Endothelial cell (in vitro differentiated cells): Measurements from ENCODE around the gene HOXA7. TPM values are rescaled to one million over a fixed set of nuclear protein-coding genes. Genes with fewer than 3 reads are reported as not detected.

Experiments used
- DNase-seq: peaks from one replicate; pipeline ENCODE4 v3.0.0; 2021; ENCODE audit warnings: low spot score
- H3K27ac Mint-ChIP-seq: one replicate; pipeline ENCODE4 v1.8.0; 2021; ENCODE audit warnings: mixed read lengths, inconsistent platforms; ENCODE audit not compliant: unreplicated experiment
- H3K27me3 Mint-ChIP-seq: one replicate; pipeline ENCODE4 v1.8.0; 2021; ENCODE audit warnings: mild to moderate bottlenecking, moderate library complexity, mixed read lengths, inconsistent platforms; ENCODE audit not compliant: unreplicated experiment
- H3K36me3 Mint-ChIP-seq: one replicate; pipeline ENCODE4 v1.8.0; 2021; ENCODE audit warnings: mild to moderate bottlenecking, low read depth, mixed read lengths, inconsistent platforms; ENCODE audit not compliant: unreplicated experiment
- H3K4me1 Mint-ChIP-seq: one replicate; pipeline ENCODE4 v1.8.0; 2021; ENCODE audit warnings: mild to moderate bottlenecking, mixed read lengths, inconsistent platforms; ENCODE audit not compliant: unreplicated experiment
- H3K4me3 Mint-ChIP-seq: one replicate; pipeline ENCODE4 v1.8.0; 2021; ENCODE audit warnings: mild to moderate bottlenecking, mixed read lengths, inconsistent platforms; ENCODE audit not compliant: unreplicated experiment
- H3K9me3 Mint-ChIP-seq: one replicate; pipeline ENCODE4 v1.8.0; 2021; ENCODE audit warnings: mixed read lengths, inconsistent platforms; ENCODE audit not compliant: unreplicated experiment
- total RNA-seq: library from RNA; stranded (reverse); fragmentation: NEBNext Ultra II Directional; extraction: Animal tissue kit (Norgen Biotek cat#: 25700); gene quantifications from one replicate; pipeline ENCODE4 v1.2.1, GENCODE V29; 2021; ENCODE audit not compliant: unreplicated experiment
- TF ChIP-seq, protein P1 (sequence below): fragments of 200-600 bp; sonication (generic); IDR thresholded peaks from one replicate; pipeline ENCODE4 v1.5.0; 2021; ENCODE audit warnings: antibody characterized with exemption; ENCODE audit not compliant: unreplicated experiment

HOXA7 gene
- total RNA-seq, 1 donor from 2014 or later, result not detected

- Mint-ChIP-seq H3K36me3 (no peaks in the 10 kb centered on the region), H3K9me3 (no peaks in the 10 kb centered on the region), H3K27me3 (peaks cover 41% of the 10 kb centered on the region), H3K27ac (no peak overlapping the region), H3K4me1 (peaks cover 29% of the 10 kb centered on the region), H3K4me3 (no peak overlapping the region)
- TF ChIP-seq, protein P1, sequence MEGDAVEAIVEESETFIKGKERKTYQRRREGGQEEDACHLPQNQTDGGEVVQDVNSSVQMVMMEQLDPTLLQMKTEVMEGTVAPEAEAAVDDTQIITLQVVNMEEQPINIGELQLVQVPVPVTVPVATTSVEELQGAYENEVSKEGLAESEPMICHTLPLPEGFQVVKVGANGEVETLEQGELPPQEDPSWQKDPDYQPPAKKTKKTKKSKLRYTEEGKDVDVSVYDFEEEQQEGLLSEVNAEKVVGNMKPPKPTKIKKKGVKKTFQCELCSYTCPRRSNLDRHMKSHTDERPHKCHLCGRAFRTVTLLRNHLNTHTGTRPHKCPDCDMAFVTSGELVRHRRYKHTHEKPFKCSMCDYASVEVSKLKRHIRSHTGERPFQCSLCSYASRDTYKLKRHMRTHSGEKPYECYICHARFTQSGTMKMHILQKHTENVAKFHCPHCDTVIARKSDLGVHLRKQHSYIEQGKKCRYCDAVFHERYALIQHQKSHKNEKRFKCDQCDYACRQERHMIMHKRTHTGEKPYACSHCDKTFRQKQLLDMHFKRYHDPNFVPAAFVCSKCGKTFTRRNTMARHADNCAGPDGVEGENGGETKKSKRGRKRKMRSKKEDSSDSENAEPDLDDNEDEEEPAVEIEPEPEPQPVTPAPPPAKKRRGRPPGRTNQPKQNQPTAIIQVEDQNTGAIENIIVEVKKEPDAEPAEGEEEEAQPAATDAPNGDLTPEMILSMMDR, result no peak
- no peak for DNase-seq
These were observed 37.9 kb downstream of the HOXA7 start for GRCh38 chr7:27118580-27118979.

- peaks cover 44% of the 10 kb centered on the region for H3K27me3 Mint-ChIP-seq
- H3K4me1 Mint-ChIP-seq, result peaks cover 27% of the 10 kb centered on the region
- DNase-seq, result no peak
- H3K4me3 Mint-ChIP-seq, result peak overlapping the region; percentile 39
- H3K27ac Mint-ChIP-seq, result no peak overlapping the region
- TF ChIP-seq, protein P1, result no peak
- H3K36me3 Mint-ChIP-seq, result no peaks in the 10 kb centered on the region
- H3K9me3 Mint-ChIP-seq, result no peaks in the 10 kb centered on the region
These were observed 38.5 kb downstream of the HOXA7 start for GRCh38 chr7:27117887-27118491.

DNA sequence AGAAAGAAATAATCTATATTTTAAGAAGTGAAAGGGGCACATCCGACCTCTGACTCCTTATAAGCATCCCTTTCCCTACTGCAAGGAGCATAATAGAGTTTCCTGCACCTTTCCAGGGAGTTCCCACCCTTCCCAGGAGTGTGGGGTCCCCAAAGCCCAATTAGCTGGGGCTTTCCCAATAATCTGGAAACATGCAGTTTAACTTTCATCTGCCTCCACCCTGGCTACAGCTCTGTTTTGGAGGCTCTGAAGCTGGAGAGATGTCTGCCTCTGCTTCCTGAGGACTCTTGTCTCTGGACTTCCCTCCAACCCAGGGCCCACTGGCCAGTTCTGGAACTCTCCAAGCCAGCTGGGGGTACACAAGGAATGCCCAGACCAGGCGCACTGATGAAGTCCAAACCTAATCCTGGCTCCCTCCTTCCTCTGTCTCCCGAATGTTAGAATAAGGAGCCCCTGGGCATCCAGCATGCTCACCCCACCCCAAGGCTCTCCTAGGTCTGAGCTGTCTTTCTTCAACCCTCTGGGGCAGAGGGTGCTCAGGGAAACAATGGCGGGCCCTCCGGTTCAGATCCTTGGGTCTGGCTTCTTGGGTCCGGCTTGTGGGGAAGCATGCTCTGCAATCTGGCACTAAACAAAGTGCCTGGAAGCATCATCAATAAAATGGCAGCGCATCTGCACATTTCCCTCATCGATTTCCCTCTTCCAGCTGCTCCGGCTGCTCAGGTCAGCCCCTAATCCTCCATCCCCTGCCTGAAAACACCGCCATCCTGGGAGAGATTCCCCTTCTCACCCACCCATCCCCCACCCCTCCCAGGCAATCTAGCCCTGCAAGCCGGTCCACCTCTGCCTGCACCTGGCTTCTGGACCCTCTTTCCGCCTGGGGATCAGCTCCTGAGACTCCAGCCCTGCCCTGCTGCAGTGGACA is 39.3 kb downstream of the HOXA7 start:
- Mint-ChIP-seq H3K4me3 (no peak overlapping the region), H3K9me3 (no peaks in the 10 kb centered on the region), H3K27ac (no peak overlapping the region), H3K36me3 (no peaks in the 10 kb centered on the region), H3K27me3 (peaks cover 44% of the 10 kb centered on the region), H3K4me1 (peaks cover 23% of the 10 kb centered on the region)
- no peak for DNase-seq
- TF ChIP-seq, protein P1, result no peak

GRCh38 chr7:27116031-27116961 is 40.2 kb downstream of the HOXA7 start:
- DNase-seq, result no peak
- Mint-ChIP-seq H3K36me3 (no peaks in the 10 kb centered on the region), H3K9me3 (no peaks in the 10 kb centered on the region), H3K4me1 (peaks cover 17% of the 10 kb centered on the region), H3K27ac (no peak overlapping the region), H3K4me3 (no peak overlapping the region), H3K27me3 (peaks cover 48% of the 10 kb centered on the region)
- TF ChIP-seq, protein P1, result no peak
